ENCODE data around the gene ERMAP.
"Not testable (repeated sequence)": the region's sequence is repeated elsewhere in the genome, so short reads cannot be mapped to it uniquely, and the experiment has no call there.

ERMAP gene

GRCh38 chr1:42860339-42861013 lies 43.6 kb downstream of the ERMAP start:
- in situ Hi-C loops (cut with HindIII; ENCODE audit: low pct_ligation_motif_present, low sequenced_read_pairs) = no loop called here
- no peaks in the 10 kb centered on the region for H3K36me3 ChIP-seq (replicated peaks)
- no peak for DNase-seq
- TF ChIP-seq CTCF (IDR thresholded peaks at IDR 0.05; ENCODE audit: low read depth, low read length, missing control alignments) = peak; percentile 28
- no peaks in the 10 kb centered on the region for H3K27me3 ChIP-seq (replicated peaks)
- no peak overlapping the region for H3K4me3 ChIP-seq (ENCODE audit: low read depth, low read length)
- no peak overlapping the region for H3K27ac ChIP-seq

GRCh38 chr1:42861014-42861399 lies 44.1 kb downstream of the ERMAP start:
- no peak for TF ChIP-seq CTCF (IDR thresholded peaks at IDR 0.05; ENCODE audit: low read depth, low read length, missing control alignments)
- Histone ChIP-seq H3K27ac (no peak overlapping the region), H3K36me3 (replicated peaks) (no peaks in the 10 kb centered on the region), H3K27me3 (replicated peaks) (no peaks in the 10 kb centered on the region), H3K4me3 (ENCODE audit: low read depth, low read length) (no peak overlapping the region)
- DNase-seq = no peak
- in situ Hi-C loops (cut with HindIII; ENCODE audit: low pct_ligation_motif_present, low sequenced_read_pairs) = no loop called here

- Histone ChIP-seq H3K36me3 (replicated peaks) (no peaks in the 10 kb centered on the region), H3K27ac (no peak overlapping the region), H3K27me3 (replicated peaks) (no peaks in the 10 kb centered on the region), H3K4me3 (ENCODE audit: low read depth, low read length) (no peak overlapping the region)
- in situ Hi-C loops (cut with HindIII; ENCODE audit: low pct_ligation_motif_present, low sequenced_read_pairs) = no loop called here
- no peak for DNase-seq
- no peak for TF ChIP-seq CTCF (IDR thresholded peaks at IDR 0.05; ENCODE audit: low read depth, low read length, missing control alignments)
Observed at GRCh38 chr1:42866549-42866948, 49.6 kb downstream of the ERMAP start.

GRCh38 chr1:42868466-42868865 lies 51.5 kb downstream of the ERMAP start:
- H3K4me3 ChIP-seq (ENCODE audit: low read depth, low read length); H3K36me3 ChIP-seq (replicated peaks); H3K27me3 ChIP-seq (replicated peaks); in situ Hi-C loops (cut with HindIII; ENCODE audit: low pct_ligation_motif_present, low sequenced_read_pairs); H3K27ac ChIP-seq; DNase-seq: not testable (repeated sequence)

- H3K27me3 ChIP-seq (replicated peaks); H3K36me3 ChIP-seq (replicated peaks); in situ Hi-C loops (cut with HindIII; ENCODE audit: low pct_ligation_motif_present, low sequenced_read_pairs); H3K27ac ChIP-seq; DNase-seq; H3K4me3 ChIP-seq (ENCODE audit: low read depth, low read length): not testable (repeated sequence)
Observed at GRCh38 chr1:42869254-42869653, 52.3 kb downstream of the ERMAP start.

- H3K36me3 ChIP-seq (replicated peaks); H3K27ac ChIP-seq; H3K27me3 ChIP-seq (replicated peaks); in situ Hi-C loops (cut with HindIII; ENCODE audit: low pct_ligation_motif_present, low sequenced_read_pairs); DNase-seq; H3K4me3 ChIP-seq (ENCODE audit: low read depth, low read length): not testable (repeated sequence)
Observed at GRCh38 chr1:42869751-42870150, 52.8 kb downstream of the ERMAP start.

GRCh38 chr1:42873108-42873507 lies 56.2 kb downstream of the ERMAP start:
- in situ Hi-C loops (cut with HindIII; ENCODE audit: low pct_ligation_motif_present, low sequenced_read_pairs); DNase-seq: not testable (repeated sequence)

GRCh38 chr1:42873670-42874069 lies 56.7 kb downstream of the ERMAP start:
- Histone ChIP-seq H3K27ac (no peak overlapping the region), H3K4me3 (ENCODE audit: low read depth, low read length) (no peak overlapping the region), H3K36me3 (replicated peaks) (no peaks in the 10 kb centered on the region), H3K27me3 (replicated peaks) (peaks cover 4% of the 10 kb centered on the region)
- DNase-seq = no peak
- in situ Hi-C loops (cut with HindIII; ENCODE audit: low pct_ligation_motif_present, low sequenced_read_pairs) = no loop called here
- TF ChIP-seq CTCF (IDR thresholded peaks at IDR 0.05; ENCODE audit: low read depth, low read length, missing control alignments) = no peak

More at GRCh38 chr1:42873108-42873507, 56.2 kb downstream of the ERMAP start:
- not testable (repeated sequence) for H3K27me3 ChIP-seq (replicated peaks); H3K27ac ChIP-seq; H3K4me3 ChIP-seq (ENCODE audit: low read depth, low read length); H3K36me3 ChIP-seq (replicated peaks)

All from brain microvascular endothelial cell (primary cell).